HG02870 (cell line): ENCODE data around the gene GABRB1.

Source experiments
- ATAC-seq: cut with Tn5 transposase; IDR thresholded peaks from one replicate; pipeline ENCODE4 v1.9.1; 2021; ENCODE audit warnings: mild to moderate bottlenecking, moderate library complexity; ENCODE audit not compliant: unreplicated experiment

Gene GABRB1

DNA sequence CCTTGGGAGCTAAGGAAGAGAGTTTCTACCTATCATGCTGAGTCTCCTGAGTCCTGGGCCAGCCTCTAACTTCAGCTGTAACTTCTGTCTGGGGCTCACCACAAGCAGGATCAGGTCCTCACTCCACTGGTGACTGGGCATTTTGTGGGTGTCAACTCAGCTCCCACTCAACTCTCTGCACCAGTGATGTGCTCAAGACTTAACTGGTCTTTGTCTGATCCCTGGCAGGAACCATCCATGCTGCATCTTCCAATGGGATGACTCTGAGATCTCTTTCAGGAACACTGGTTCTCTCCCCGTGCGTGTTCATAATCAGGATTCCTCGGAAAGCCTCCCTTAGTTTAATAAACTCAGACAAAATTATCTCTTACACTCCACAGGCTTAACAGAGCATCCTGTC, 349.8 kb downstream of the GABRB1 start:
- ATAC-seq, result no peak

DNA sequence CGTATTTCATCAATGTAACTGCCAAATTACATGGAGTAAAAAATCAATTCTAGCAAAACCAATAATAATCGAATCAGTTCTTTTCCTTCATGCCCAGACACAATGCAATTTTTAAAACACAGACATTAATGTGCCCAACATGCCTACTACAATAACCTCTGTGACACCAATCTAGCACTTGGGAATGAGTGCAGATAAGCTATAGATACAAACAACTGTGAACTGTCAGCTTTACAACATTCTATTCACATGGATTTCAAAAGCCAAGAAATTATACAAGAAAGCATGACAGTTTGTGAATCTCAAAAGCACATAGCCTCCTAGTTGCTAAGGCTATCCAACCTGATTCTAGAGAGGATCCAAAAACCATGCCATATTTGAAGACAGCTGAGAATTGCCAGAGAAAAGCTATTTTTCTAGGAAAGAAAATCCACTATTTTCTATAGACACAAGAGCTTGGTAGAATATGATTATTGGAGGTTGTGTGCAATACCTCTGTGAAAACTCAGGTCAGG, 351.5 kb downstream of the GABRB1 start:
- ATAC-seq, result no peak

DNA sequence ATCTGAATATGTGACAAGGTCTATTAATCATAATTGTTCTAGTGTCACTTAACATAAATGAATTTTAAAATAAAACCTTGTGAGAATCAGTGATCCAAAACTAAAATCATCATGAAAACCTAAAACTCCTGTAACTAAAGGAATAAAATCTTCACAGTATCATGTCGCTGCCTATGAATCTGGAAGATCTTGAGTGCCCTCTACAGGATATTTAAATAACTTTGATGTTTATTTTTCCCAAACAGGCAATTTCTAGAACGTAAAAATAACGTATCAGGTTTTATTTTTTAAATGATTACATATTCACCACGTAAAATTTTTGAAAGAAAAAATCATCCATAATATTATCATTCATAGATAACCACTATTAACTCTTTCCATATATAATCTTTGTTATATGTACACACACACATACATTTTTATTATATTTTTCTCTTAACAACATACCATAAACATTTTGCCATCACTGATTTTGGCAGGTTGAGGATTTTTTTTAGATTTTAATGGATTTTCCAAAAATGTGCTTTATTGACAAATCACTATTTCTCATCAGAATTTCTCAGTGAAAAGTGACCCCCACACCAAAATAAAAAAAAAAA, 352.6 kb downstream of the GABRB1 start:
- no peak for ATAC-seq

DNA sequence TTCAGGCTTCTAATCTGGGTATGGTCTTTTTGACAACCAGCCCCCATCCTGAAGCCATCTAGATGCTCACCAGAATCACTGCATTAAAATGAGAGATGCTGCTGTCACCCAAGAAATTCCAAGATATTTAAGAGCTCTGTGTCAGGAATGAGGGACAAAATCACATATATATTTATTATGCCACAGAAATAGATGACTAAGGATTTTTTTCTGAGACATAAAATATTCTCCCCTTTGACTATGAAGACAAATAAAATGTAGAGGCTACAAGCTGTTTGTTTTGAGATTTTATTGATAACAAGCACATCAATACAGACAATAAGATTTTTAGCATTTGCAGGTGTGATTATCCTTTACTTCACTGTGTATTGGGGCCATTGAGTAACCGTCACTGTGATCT, 354.8 kb downstream of the GABRB1 start:
- no peak for ATAC-seq

DNA sequence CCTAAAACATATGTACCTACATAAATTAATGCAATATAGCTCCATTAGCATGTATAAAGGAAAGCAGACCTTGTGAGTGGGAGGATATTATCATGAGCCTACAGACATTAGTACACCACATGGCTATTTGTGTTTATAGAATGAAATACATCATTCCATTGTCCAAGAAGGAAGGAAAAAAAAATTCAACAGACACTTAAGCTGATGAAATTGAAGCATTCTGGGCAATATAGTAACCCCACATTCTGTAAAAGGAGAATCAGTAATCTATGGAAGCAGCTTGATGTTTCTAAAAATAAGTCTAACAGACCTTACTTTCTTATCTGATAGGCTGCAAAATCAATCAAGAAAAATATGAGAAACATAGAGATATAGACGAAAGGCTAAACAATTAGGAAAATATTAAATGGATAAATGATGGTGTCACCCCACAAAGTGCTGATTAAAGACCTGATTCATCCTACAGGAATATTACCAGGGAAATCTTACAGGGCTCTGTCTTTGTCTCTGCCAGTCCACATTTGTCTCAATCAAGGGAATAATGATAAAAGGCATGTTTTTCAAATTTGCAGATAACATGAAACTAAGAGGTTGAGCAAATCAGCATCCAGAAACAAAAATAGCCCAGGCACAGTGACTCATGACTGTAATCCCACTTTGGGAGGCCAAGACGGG, 355.3 kb downstream of the GABRB1 start:
- ATAC-seq, result no peak

DNA sequence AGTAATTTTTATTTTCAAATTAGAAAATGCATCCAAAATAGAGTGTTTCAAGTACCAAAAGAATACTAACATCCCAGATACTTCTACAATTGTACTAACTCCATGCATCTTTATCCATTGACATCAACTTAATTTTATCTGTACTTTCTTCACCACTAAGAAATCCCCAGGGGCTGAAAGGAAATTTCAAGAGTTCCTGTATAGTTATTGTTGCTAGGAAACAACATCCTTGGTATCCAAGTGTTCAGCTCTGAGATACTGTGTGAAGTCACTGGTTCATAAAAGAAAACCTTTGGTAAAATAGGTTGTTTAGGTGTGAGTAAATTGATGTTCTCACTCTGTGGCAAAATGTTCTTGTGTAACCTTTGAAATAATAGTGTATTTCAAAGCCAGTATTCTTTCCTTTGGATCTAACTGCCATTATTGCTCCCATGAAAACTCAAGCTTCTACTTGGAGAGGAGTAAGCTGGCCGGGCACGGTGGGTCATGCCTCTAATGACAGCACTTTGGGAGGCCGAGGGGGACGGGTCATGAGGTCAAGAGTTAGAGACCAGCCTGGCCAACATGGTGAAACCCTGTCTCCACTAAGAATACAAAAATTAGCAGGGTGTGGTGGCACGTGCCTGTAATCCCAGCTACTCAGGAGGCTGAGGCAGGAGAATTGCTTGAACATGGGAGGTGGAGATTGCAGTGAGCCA, 359.2 kb downstream of the GABRB1 start:
- ATAC-seq, result no peak

DNA sequence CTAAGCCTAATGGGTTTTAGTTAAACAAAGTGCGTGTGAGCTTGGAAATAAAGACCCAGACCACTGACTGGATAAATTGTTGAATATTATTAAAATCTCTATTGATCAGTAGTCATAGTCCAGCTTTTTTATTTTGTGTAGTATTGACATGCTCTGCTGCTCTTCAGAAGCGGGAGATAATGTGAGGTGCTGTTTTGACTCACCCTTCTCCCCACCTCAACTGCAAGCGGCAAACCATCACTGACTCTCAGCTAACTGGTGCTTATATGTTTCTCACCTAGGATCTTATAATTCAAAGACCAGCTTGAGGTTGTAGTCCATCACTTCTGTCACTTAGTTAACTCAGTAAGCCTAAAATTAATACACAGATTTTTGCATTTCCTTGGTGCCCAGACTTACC, 359.9 kb downstream of the GABRB1 start:
- ATAC-seq, result peak; percentile 82

DNA sequence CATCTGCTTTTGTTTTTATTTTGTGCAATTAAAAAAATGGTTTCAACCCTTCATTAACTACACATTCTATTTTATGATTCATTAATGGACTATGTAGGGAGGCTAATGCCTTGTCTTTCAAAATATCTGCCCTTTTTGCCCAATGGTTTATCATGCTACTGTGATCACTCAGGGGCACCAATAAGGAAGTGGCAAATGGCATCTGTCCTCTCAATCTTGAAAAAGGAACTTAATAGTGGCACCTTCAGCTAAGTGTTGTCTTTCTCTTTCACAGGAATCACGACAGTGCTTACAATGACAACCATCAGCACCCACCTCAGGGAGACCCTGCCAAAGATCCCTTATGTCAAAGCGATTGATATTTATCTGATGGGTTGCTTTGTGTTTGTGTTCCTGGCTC, 375.0 kb downstream of the GABRB1 start:
- ATAC-seq, result no peak

DNA sequence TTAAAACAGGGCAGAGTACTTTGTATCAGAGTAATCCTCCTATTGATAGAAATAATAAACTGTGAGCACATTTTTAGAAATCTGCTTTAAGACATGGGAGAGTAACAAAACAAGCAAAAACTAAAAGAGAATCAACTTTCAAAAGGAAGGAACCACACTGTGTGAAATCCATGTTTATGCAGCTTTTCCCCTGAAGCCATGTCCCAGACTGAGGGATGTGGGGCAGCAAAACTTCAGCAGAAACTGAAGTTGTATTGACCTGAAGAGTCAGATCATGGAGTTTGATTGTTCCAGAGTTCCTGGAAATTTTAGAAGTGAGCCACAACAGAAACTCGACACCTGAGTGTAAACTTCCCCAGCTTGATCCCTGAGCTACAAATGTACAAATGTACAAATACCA, 378.9 kb downstream of the GABRB1 start:
- no peak for ATAC-seq

DNA sequence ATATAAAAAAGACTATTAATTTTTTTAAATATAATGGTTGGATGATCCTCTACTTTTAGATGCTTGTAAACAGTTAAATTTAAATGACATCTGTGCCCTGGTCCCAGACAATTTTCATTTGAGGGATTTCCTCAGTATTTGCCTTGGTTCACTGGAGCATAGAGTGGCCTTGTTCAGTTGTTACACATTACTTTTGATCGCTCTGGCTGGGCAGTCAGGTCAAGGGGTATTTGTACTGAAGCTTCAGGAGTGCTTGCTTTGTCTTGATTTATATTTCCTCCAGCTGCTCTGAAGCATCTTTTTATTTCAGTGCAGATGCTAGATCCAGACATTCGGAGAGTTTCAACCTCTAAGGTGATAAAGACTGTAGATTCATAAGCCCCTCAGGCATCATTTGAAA, 382.2 kb downstream of the GABRB1 start:
- no peak for ATAC-seq

DNA sequence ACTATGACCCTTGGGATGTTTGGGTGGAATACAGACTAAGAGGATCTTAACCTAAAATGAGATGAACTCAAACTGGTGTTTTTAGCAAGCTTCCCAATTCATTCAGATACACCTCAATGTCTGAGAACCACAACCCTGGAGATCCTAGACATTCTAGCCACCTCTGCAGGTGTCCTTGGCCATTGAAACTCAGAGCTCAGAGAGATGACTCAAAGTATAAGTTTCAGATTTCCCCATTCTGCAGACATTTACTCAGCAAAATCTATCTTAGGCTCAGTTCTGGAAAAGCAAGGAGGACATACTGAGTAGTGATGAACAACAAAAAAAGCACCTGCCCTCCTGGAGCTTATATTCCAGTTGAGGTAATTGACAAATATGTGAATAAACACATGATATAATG, 384.4 kb downstream of the GABRB1 start:
- ATAC-seq, result peak; percentile 87

DNA sequence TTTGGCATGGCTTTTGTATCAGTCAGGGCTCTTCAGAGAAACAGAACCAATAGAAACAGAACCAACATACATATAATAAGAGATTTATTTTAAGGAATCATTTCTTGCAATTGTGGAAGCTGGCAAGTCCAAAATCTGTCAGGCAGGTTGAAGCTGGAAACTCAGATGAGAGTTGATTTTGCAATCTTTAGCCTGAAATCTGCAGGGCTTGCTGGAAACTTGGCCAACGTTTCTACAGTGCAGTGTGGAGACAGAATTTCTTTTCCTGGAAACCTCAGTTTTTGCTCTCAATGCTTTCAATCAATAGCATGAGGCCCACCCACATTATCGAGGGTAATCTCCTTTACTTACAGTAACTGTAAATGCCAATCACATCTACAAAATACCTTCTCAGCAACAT, 386.8 kb downstream of the GABRB1 start:
- ATAC-seq, result no peak

DNA sequence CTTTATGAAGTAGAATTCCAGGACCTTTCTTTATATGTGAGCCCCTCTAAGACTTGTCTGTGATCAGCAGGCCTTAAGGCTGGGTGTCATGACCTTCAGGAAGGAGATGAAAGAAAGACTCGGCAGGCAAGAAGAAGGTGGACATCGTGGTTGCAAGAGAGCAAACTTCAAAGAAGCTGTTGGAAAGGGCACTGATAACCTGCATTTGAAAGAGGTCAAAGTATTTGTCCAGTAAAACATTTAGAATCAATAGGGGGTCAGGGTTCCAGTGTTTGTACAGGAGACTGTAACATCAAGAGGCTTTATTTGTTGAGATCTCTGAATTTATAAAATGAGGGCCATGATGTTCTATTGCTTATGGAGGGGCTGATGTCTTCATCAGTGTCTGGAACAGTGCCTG, 387.9 kb downstream of the GABRB1 start:
- no peak for ATAC-seq

DNA sequence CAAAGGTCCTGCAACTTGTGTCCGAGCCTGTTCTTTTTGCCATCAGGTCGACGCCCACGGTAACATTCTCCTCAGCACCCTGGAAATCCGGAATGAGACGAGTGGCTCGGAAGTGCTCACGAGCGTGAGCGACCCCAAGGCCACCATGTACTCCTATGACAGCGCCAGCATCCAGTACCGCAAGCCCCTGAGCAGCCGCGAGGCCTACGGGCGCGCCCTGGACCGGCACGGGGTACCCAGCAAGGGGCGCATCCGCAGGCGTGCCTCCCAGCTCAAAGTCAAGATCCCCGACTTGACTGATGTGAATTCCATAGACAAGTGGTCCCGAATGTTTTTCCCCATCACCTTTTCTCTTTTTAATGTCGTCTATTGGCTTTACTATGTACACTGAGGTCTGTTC, 394.3 kb downstream of the GABRB1 start:
- no peak for ATAC-seq

DNA sequence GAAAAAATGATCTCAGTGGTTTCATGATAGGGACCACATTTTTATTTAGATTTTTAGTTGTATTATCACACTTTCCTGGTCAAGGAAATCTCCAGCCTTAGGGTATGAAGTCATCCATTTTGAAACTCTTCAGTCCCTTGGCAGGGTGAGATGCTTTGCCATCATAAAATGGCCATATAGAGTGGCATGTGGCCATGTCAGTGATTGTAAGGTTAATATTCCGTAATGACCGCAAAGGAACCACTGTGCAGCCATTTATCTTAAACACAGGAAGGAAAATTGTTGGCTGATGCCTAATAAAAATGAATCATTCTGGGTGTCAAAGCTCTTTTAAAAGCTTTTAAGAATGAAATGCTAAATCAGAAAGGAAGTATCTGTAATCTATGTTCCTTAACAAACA, 396.6 kb downstream of the GABRB1 start:
- no peak for ATAC-seq

DNA sequence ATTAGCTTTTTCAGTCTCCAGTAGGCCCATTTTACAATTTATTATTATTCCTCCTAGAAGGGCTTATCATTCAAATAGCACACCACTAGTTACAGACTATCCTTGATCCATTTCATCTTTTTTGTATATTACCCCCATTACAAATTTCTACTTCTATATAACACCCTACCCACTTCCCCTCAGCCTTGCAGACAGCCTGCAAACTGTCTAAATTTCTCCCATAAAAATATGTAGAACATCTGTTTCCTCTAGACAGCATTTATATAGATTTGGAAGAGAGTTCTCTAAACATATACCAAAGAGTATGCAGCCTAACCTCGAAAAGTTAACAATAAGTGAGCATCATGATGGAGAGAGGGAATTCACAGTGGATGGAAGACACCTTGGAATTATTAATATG, 401.4 kb downstream of the GABRB1 start:
- ATAC-seq, result no peak

DNA sequence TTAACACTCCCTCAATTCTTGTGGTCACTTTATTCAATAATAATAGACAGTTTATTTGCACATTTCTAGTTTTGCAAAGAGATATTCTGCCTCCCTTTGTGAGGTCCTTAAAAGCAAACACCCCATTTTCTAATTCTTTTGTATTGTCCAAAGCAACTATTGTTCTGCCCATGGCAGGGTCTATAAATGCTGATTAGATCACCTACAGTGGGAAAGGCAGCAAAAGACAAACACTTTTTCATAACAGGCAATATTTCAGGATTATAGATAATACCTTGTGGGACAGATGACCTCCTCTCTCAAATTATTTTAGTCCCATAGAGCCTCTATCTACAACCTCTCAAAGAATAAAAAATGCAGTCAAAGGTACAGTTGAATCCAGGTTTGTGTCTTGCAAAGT, 403.6 kb downstream of the GABRB1 start:
- ATAC-seq, result no peak

DNA sequence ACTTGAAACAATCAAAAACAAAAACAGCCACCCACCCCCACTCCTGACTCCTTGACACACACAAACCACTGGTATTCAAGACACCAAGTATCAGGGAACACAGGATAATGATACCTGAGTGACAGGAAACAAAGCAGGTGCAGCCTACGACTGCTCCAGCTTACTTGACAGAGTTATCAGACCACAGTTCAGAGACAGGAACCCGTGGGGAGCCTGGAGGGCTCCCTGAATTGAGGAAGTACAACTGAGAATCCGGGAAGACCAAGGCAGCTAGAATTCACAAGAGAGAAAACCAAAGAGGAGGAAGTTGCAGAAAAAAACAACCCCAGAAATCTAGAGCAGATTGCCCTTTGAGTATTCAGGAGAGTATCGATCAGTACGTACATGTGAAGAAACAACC, 411.6 kb downstream of the GABRB1 start:
- peak; percentile 87 for ATAC-seq

DNA sequence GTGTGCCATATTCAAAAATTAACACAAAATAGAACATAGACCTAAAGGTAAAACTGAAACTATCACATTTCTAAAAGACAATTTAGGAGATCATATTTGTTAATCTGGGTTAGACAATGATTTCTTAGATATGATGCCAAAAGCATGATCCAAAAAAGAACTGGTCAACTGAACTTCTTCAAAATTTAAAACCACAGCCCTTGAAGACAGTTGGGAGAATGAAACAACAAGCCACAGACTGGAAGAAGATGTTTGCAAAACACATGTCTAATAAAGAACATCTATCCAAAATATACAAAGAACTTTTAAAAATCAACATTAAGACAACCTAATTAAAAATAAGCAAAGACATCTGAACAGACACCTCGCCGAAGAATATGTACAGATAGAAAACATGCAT, 412.7 kb downstream of the GABRB1 start:
- ATAC-seq, result no peak

DNA sequence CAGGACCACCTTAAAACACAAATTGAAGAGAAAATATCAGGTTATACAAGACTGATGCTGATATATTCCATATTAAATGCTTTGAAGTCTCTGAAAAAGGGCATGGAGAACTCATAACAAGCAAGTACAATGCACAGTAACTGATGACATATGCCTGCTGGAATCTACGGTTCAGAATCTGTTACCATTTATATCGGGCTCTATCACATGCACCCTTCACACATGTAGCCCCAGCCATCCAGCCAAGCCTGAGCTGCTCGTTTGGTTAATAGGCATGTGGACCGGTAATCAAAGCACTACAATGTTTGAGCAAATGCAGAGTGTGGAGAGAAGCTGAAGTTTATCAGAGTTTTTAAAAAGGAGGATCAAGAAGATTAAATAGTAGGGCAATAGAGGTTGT, 420.3 kb downstream of the GABRB1 start:
- no peak for ATAC-seq

DNA sequence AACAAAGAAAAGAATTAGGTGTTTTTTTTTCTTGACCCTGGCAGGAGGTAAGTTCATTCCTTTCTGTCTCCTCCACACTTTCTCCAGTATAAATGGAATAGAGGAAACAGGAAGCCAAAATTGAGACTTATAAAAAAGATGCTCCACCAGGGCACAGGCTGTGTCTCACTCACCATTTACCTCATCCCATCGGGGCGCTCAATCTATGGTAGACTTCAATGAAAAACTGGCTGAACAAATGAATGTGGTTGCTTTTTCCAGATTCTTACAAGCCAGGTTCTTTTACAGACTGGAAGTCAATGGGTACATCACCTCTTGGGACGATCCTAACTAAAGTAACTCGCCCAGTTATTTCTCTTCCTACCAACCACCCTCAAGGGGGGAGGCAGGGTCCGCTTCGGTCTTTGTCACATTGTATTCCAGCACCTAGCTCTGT, 431.4 kb downstream of the GABRB1 start:
- peak; percentile 5 for ATAC-seq
